Natural killer cell (primary cell): ENCODE data around the gene CALCB. TPM values are rescaled to one million over a fixed set of nuclear protein-coding genes. Genes with fewer than 3 reads are reported as not detected.

Experiments used
- ATAC-seq, 3 donors: fragments of 150-1000 bp in 2 of 3; fragments of 200-7000 bp in 1 of 3; cut with Tn5 transposase; 1 replicate in 1 of 3; 2 replicates in 2 of 3; pipeline ENCODE4 v1.10.0; 2021; ENCODE audit warnings: mild to moderate bottlenecking in 2 of 3, moderate library complexity in 2 of 3
- DNase-seq, 2 donors: peaks; one replicate each; pipeline versions ENCODE4 v3.0.0 to v3.0.0-alpha.2; 2013 to 2021; ENCODE audit warnings: mixed read lengths in 1 of 2
- H3K27ac ChIP-seq: one replicate; pipeline ENCODE4 v1.5.1; 2013; ENCODE audit warnings: mild to moderate bottlenecking, low read length
- H3K27me3 ChIP-seq: one replicate; pipeline ENCODE4 v1.6.1; 2013; ENCODE audit warnings: low read length; ENCODE audit not compliant: control insufficient read depth, insufficient read depth
- H3K36me3 ChIP-seq: one replicate; pipeline ENCODE4 v1.6.1; 2013; ENCODE audit warnings: low read length; ENCODE audit not compliant: control insufficient read depth, insufficient read depth
- H3K4me1 ChIP-seq: one replicate; pipeline ENCODE4 v1.6.1; 2013; ENCODE audit warnings: low read length; ENCODE audit not compliant: control insufficient read depth, insufficient read depth
- H3K4me3 ChIP-seq: one replicate; pipeline ENCODE4 v1.5.1; 2013; ENCODE audit warnings: low read length
- H3K9me3 ChIP-seq: one replicate; pipeline ENCODE4 v1.6.1; 2013; ENCODE audit warnings: low read length; ENCODE audit not compliant: control insufficient read depth, insufficient read depth
- H3K27ac Mint-ChIP-seq, 2 donors: one replicate each; pipeline ENCODE4 v1.8.0; 2022; ENCODE audit warnings: mild to moderate bottlenecking in 2 of 2, mixed read lengths in 2 of 2, moderate library complexity in 1 of 2
- H3K27me3 Mint-ChIP-seq, 2 donors: one replicate each; pipeline ENCODE4 v1.8.0; 2022; ENCODE audit warnings: low read depth in 2 of 2, mixed read lengths in 2 of 2
- H3K36me3 Mint-ChIP-seq: one replicate; pipeline ENCODE4 v1.8.0; 2022; ENCODE audit warnings: mixed read lengths
- H3K4me1 Mint-ChIP-seq, 2 donors: one replicate each; pipeline ENCODE4 v1.8.0; 2022; ENCODE audit warnings: mixed read lengths in 2 of 2
- H3K4me3 Mint-ChIP-seq: one replicate; pipeline ENCODE4 v1.8.0; 2022; ENCODE audit warnings: mild to moderate bottlenecking, moderate library complexity, mixed read lengths
- H3K9me3 Mint-ChIP-seq, 2 donors: one replicate each; pipeline ENCODE4 v1.8.0; 2022; ENCODE audit warnings: mixed read lengths in 2 of 2
- WGBS: methylation state at CpG from one replicate; pipeline ENCODE4 v1.1.7; 2013; ENCODE audit warnings: missing lambda C conversion rate; ENCODE audit not compliant: insufficient coverage; 5-methylcytosine and 5-hydroxymethylcytosine counted together
- intact Hi-C: fragments of 100-400 bp; cut with micrococcal nuclease; formaldehyde crosslinking; loops from one replicate; pipeline ENCODE4 v1.14.2; 2022
- total RNA-seq, 4 donors: library from RNA; stranded (reverse); fragments of 120-200 nt in 1 of 4; gene quantifications; one replicate each; pipeline versions ENCODE4 v1.2.3 to v1.2.4, GENCODE V29; 2013 to 2022
- TF ChIP-seq, protein P1 (sequence below): fragments of 200-600 bp; IDR thresholded peaks from one replicate; pipeline ENCODE4 v1.8.0; 2022; ENCODE audit warnings: antibody characterized with exemption

CALCB gene
- total RNA-seq, 3 donors from 2014 or later (not counting 1 experiment from before 2014, with no cell fraction given): 0.19 to 1.3 (median 0.27) TPM

DNA sequence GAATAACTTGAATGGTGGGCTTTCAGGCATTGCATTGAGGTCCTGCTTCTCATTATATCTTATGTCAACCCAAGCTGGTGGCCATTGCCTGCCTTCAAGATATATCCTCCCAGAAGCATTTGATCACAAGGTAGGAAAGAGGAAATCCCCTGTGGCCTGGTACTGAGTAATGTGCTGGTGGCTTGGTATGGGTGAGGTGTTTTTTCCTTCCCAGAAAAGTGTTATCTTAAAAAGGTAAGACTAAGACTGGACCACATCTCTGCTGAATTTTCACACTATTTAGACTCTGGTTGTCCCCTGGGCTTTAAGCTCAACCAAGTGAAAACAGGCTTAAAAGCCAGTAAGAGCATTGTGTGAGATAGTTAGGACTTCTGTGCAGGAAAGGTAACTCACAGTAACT lies 45.0 kb downstream of the CALCB start:
- peaks cover 8% of the 10 kb centered on the region for H3K27me3 ChIP-seq
- H3K27me3 Mint-ChIP-seq: peaks cover 33 to 34% of the 10 kb centered on the region in 2 donors
- intact Hi-C loops: no loop called here

DNA sequence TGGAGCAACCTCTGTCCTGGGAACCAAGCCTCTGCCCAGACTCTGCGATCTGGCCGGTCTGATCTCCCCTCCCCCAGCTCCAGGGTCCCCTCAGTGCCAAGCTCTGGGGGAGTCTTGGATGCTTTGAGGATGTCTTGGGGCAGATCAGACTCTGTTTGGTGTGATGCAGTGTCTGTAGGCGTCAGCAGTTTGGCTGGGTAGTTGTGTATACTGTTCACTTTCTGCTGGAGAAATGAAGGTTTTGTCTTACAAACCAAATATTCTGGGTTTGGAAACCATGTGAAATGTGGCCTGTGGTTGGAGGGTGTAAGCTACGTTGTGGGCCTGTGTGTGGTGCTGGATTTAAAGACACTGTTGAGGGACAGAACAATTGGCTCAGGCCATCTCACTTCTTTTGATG lies 46.0 kb downstream of the CALCB start:
- Histone ChIP-seq H3K4me3 (no peak overlapping the region), H3K4me1 (peaks cover 36% of the 10 kb centered on the region), H3K9me3 (no peaks in the 10 kb centered on the region), H3K27ac (peak overlapping the region; percentile 54), H3K27me3 (peaks cover 8% of the 10 kb centered on the region), H3K36me3 (no peaks in the 10 kb centered on the region)
- H3K4me3 Mint-ChIP-seq: no peak overlapping the region
- TF ChIP-seq, protein P1, sequence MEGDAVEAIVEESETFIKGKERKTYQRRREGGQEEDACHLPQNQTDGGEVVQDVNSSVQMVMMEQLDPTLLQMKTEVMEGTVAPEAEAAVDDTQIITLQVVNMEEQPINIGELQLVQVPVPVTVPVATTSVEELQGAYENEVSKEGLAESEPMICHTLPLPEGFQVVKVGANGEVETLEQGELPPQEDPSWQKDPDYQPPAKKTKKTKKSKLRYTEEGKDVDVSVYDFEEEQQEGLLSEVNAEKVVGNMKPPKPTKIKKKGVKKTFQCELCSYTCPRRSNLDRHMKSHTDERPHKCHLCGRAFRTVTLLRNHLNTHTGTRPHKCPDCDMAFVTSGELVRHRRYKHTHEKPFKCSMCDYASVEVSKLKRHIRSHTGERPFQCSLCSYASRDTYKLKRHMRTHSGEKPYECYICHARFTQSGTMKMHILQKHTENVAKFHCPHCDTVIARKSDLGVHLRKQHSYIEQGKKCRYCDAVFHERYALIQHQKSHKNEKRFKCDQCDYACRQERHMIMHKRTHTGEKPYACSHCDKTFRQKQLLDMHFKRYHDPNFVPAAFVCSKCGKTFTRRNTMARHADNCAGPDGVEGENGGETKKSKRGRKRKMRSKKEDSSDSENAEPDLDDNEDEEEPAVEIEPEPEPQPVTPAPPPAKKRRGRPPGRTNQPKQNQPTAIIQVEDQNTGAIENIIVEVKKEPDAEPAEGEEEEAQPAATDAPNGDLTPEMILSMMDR: no peak
- H3K4me1 Mint-ChIP-seq: peaks cover 7 to 19% of the 10 kb centered on the region in 2 donors
- DNase-seq: no peak
- intact Hi-C loops: no loop called here
- H3K36me3 Mint-ChIP-seq: no peaks in the 10 kb centered on the region
- no peaks in the 10 kb centered on the region for H3K9me3 Mint-ChIP-seq
- H3K27me3 Mint-ChIP-seq: peaks cover 27 to 35% of the 10 kb centered on the region in 2 donors
- ATAC-seq: no peak
- H3K27ac Mint-ChIP-seq: no peak overlapping the region
- 70% methylated on average over 4 of the region's 4 CpGs for WGBS

More for the DNA sequence above, 45.0 kb downstream of the CALCB start:
- H3K27ac Mint-ChIP-seq: no peak overlapping the region
- H3K36me3 Mint-ChIP-seq: no peaks in the 10 kb centered on the region
- Histone ChIP-seq H3K9me3 (no peaks in the 10 kb centered on the region), H3K27ac (no peak overlapping the region), H3K36me3 (no peaks in the 10 kb centered on the region), H3K4me3 (no peak overlapping the region), H3K4me1 (peaks cover 45% of the 10 kb centered on the region)
- H3K4me3 Mint-ChIP-seq: no peak overlapping the region
- peaks cover 16 to 28% of the 10 kb centered on the region in 2 donors for H3K4me1 Mint-ChIP-seq
- TF ChIP-seq, protein P1: no peak
- no peaks in the 10 kb centered on the region for H3K9me3 Mint-ChIP-seq
- DNase-seq (no peak), ATAC-seq (peak in 2 of 3 donors; percentile 47 to 72)

DNA sequence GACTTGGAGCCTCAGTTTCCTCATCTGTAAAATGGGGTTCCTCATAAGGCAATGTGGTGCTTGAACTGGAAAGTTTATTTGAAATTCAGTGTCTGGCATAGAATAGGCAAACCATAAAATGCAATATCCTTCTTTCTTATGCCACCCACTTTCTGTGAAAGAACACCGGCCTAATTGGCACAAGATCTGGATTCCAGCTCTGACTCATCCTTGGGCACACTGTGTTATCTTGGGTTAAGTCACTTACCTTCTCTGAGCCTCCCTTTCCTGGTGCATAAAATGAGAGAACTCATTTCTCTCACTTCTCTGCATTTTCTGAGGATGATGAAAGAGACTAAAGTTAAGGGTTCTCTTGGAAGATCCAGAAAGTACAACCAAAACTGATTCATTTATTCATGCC lies 46.4 kb downstream of the CALCB start:
- Mint-ChIP-seq H3K27me3 (peaks cover 29 to 34% of the 10 kb centered on the region in 2 donors), H3K27ac (no peak overlapping the region), H3K9me3 (no peaks in the 10 kb centered on the region), H3K4me1 (peaks cover 5 to 14% of the 10 kb centered on the region in 2 donors), H3K36me3 (no peaks in the 10 kb centered on the region), H3K4me3 (no peak overlapping the region)
- Histone ChIP-seq H3K4me1 (peaks cover 32% of the 10 kb centered on the region), H3K27me3 (peaks cover 7% of the 10 kb centered on the region), H3K36me3 (no peaks in the 10 kb centered on the region), H3K4me3 (no peak overlapping the region), H3K9me3 (no peaks in the 10 kb centered on the region), H3K27ac (no peak overlapping the region)
- intact Hi-C loops: no loop called here
- WGBS: 74% methylated on average over 1 of the region's 1 CpG
- DNase-seq (no peak), ATAC-seq (no peak)
- TF ChIP-seq, protein P1: no peak

DNA sequence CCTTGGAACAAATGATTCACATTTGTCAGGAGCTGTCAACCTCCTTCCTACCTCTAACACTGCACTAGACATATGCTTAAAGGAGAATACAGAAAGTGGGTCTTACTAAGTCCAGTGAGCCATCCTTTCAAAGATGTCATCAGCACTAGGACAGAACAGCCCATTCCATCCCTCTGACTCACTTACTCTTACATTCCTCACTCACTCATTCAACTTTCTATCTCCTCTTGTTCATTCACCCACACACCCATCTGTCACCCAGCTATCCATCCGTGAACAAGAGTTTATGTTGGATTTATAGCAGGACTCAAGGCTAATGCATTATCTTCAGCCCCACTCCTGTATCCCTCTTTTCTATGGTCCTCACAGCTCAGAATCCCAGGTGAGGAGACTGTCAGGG lies 50.5 kb downstream of the CALCB start:
- Mint-ChIP-seq H3K9me3 (no peaks in the 10 kb centered on the region), H3K27me3 (peaks cover 16 to 22% of the 10 kb centered on the region in 2 donors), H3K27ac (no peak overlapping the region), H3K4me3 (no peak overlapping the region), H3K36me3 (no peaks in the 10 kb centered on the region), H3K4me1 (peaks cover 0 to 10% of the 10 kb centered on the region in 2 donors)
- Histone ChIP-seq H3K27ac (no peak overlapping the region), H3K4me3 (no peak overlapping the region), H3K27me3 (no peaks in the 10 kb centered on the region), H3K36me3 (no peaks in the 10 kb centered on the region), H3K4me1 (peaks cover 16% of the 10 kb centered on the region), H3K9me3 (no peaks in the 10 kb centered on the region)
- intact Hi-C loops: no loop called here
- 100% methylated on average over 1 of the region's 1 CpG for WGBS
- ATAC-seq (no peak), DNase-seq (no peak)
- TF ChIP-seq, protein P1: no peak
